ENCODE results near the gene PARP12.

Gene PARP12

DNA sequence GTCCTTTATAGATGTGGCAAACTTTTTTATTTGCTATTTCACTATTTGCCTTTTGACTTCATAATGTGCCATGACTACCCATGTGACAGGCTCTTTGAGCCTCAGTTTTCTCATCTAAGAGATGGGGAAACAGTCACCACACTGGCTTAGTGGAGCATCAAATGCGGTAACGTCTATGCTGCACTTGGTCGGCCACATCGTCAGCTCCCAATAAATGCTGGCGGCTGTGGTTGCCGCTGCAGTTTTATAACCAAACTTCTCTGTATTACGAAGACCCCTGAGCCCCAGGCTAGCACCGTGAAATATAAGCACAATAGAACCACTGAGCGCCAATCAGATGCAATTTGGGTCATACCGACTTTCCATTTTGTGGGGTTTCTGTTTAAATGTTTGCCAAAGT is 56.2 kb downstream of the PARP12 start:
- no peaks in the 10 kb centered on the region for H3K4me1 ChIP-seq (ENCODE audit: control insufficient read depth, insufficient read depth, low read length)
- no peak overlapping the region for H3K9ac ChIP-seq (ENCODE audit: low read depth, low read length)
- no peak overlapping the region for H3K4me3 ChIP-seq (ENCODE audit: low read depth, low read length)
- H3K27me3 ChIP-seq (ENCODE audit: control insufficient read depth, insufficient read depth, low read length), result no peaks in the 10 kb centered on the region
- H3K36me3 ChIP-seq (ENCODE audit: control insufficient read depth, insufficient read depth, low read length), result no peaks in the 10 kb centered on the region
- no peaks in the 10 kb centered on the region for H3K9me3 ChIP-seq (ENCODE audit: control insufficient read depth, insufficient read depth, low read length)

GRCh38 chr7:140005754-140006503 is 56.8 kb downstream of the PARP12 start:
- no peak overlapping the region for H3K4me3 ChIP-seq (ENCODE audit: low read depth, low read length)
- no peaks in the 10 kb centered on the region for H3K9me3 ChIP-seq (ENCODE audit: control insufficient read depth, insufficient read depth, low read length)
- H3K27me3 ChIP-seq (ENCODE audit: control insufficient read depth, insufficient read depth, low read length), result no peaks in the 10 kb centered on the region
- H3K4me1 ChIP-seq (ENCODE audit: control insufficient read depth, insufficient read depth, low read length), result no peaks in the 10 kb centered on the region
- no peak overlapping the region for H3K9ac ChIP-seq (ENCODE audit: low read depth, low read length)
- no peaks in the 10 kb centered on the region for H3K36me3 ChIP-seq (ENCODE audit: control insufficient read depth, insufficient read depth, low read length)

GRCh38 chr7:140005341-140005740 is 57.4 kb downstream of the PARP12 start:
- Histone ChIP-seq H3K4me3 (ENCODE audit: low read depth, low read length) (no peak overlapping the region), H3K9me3 (ENCODE audit: control insufficient read depth, insufficient read depth, low read length) (no peaks in the 10 kb centered on the region), H3K27me3 (ENCODE audit: control insufficient read depth, insufficient read depth, low read length) (no peaks in the 10 kb centered on the region), H3K9ac (ENCODE audit: low read depth, low read length) (no peak overlapping the region), H3K4me1 (ENCODE audit: control insufficient read depth, insufficient read depth, low read length) (no peaks in the 10 kb centered on the region), H3K36me3 (ENCODE audit: control insufficient read depth, insufficient read depth, low read length) (no peaks in the 10 kb centered on the region)

- no peaks in the 10 kb centered on the region for H3K36me3 ChIP-seq (ENCODE audit: control insufficient read depth, insufficient read depth, low read length)
- no peaks in the 10 kb centered on the region for H3K4me1 ChIP-seq (ENCODE audit: control insufficient read depth, insufficient read depth, low read length)
- H3K27me3 ChIP-seq (ENCODE audit: control insufficient read depth, insufficient read depth, low read length), result no peaks in the 10 kb centered on the region
- H3K9me3 ChIP-seq (ENCODE audit: control insufficient read depth, insufficient read depth, low read length), result no peaks in the 10 kb centered on the region
- H3K9ac ChIP-seq (ENCODE audit: low read depth, low read length), result no peak overlapping the region
- H3K4me3 ChIP-seq (ENCODE audit: low read depth, low read length), result no peak overlapping the region
Observed at GRCh38 chr7:140004672-140005071, 58.1 kb downstream of the PARP12 start.

DNA sequence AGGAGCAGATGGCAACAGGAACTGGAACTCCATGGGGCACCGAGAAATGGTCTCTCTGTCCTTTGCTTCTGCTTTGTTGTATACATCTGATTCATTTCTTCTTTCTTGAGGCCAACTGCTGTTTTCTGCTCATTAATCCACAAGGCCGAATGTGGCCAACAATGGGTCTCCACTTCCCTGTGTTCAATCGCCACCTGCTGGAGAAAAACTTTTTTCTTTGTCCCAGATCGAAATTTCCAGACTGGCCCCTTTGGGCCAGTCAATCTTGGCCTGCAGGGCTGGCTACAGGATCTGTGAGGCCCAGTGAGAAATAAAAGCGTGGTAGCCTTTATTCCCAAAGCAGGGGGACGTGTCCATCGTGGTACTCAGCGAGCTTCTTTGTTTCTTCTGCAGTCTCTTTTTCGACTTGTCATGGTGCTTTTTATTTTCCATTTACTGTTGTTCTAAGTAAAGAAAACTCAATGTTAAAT is 58.8 kb downstream of the PARP12 start:
- H3K4me1 ChIP-seq (ENCODE audit: control insufficient read depth, insufficient read depth, low read length), result no peaks in the 10 kb centered on the region
- H3K4me3 ChIP-seq (ENCODE audit: low read depth, low read length), result no peak overlapping the region
- H3K27me3 ChIP-seq (ENCODE audit: control insufficient read depth, insufficient read depth, low read length), result no peaks in the 10 kb centered on the region
- no peaks in the 10 kb centered on the region for H3K36me3 ChIP-seq (ENCODE audit: control insufficient read depth, insufficient read depth, low read length)
- no peak overlapping the region for H3K9ac ChIP-seq (ENCODE audit: low read depth, low read length)
- no peaks in the 10 kb centered on the region for H3K9me3 ChIP-seq (ENCODE audit: control insufficient read depth, insufficient read depth, low read length)

DNA sequence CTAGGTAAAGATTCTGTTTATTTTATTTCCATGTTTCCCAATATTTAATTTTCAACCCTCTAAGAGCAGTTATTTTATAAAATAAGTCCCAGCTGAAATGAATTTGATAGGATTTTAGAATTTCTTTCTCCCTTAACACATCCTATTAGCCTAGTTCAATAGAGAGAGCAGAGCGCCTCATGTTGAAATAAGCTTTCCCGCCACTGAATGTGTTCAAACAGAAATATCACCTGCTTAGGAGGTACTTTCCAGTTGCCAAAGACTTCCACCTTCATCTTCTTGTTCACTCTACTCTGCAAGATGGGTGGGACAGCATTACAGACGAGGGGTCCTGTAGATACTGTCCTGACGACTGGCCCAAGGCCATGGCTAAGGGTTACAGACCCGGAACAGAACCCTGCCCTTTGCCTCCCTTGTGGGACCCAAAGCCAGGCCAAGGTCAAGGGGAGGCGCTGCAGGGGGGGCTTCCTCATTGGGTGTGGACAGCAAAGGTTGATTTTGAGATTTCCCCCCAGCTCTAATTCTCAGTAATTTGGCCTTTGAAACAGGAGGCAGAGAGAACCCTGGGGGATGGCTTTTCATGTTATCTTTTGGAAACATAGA is 62.0 kb downstream of the PARP12 start:
- no peak overlapping the region for H3K9ac ChIP-seq (ENCODE audit: low read depth, low read length)
- no peaks in the 10 kb centered on the region for H3K9me3 ChIP-seq (ENCODE audit: control insufficient read depth, insufficient read depth, low read length)
- no peaks in the 10 kb centered on the region for H3K36me3 ChIP-seq (ENCODE audit: control insufficient read depth, insufficient read depth, low read length)
- no peak overlapping the region for H3K4me3 ChIP-seq (ENCODE audit: low read depth, low read length)
- no peaks in the 10 kb centered on the region for H3K27me3 ChIP-seq (ENCODE audit: control insufficient read depth, insufficient read depth, low read length)
- no peaks in the 10 kb centered on the region for H3K4me1 ChIP-seq (ENCODE audit: control insufficient read depth, insufficient read depth, low read length)

DNA sequence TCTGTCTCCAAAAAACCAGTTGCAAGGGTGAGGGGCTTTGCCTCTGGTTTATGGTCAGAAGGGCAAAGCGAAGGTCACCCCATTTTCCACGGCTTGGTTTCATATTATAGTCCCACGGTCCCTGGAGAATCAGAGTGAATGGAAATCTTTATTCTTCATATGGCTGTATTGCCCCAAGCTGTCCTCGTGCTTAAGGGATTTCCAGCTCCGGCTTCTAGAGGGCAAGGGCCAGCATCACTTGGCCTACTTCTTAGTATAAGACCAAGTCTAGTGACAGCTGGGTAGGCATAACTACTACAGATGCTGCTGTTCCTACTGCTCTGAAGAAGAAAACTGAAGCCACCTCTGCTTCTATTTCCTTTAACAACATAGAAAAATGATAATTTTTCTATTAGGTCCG is 63.2 kb downstream of the PARP12 start:
- H3K27me3 ChIP-seq (ENCODE audit: control insufficient read depth, insufficient read depth, low read length), result no peaks in the 10 kb centered on the region
- no peak overlapping the region for H3K9ac ChIP-seq (ENCODE audit: low read depth, low read length)
- no peaks in the 10 kb centered on the region for H3K4me1 ChIP-seq (ENCODE audit: control insufficient read depth, insufficient read depth, low read length)
- no peaks in the 10 kb centered on the region for H3K36me3 ChIP-seq (ENCODE audit: control insufficient read depth, insufficient read depth, low read length)
- no peak overlapping the region for H3K4me3 ChIP-seq (ENCODE audit: low read depth, low read length)
- H3K9me3 ChIP-seq (ENCODE audit: control insufficient read depth, insufficient read depth, low read length), result no peaks in the 10 kb centered on the region

GRCh38 chr7:139998572-139998971 is 64.2 kb downstream of the PARP12 start:
- Histone ChIP-seq H3K9me3 (ENCODE audit: control insufficient read depth, insufficient read depth, low read length) (no peaks in the 10 kb centered on the region), H3K4me1 (ENCODE audit: control insufficient read depth, insufficient read depth, low read length) (no peaks in the 10 kb centered on the region), H3K36me3 (ENCODE audit: control insufficient read depth, insufficient read depth, low read length) (no peaks in the 10 kb centered on the region), H3K9ac (ENCODE audit: low read depth, low read length) (no peak overlapping the region), H3K4me3 (ENCODE audit: low read depth, low read length) (no peak overlapping the region), H3K27me3 (ENCODE audit: control insufficient read depth, insufficient read depth, low read length) (no peaks in the 10 kb centered on the region)

DNA sequence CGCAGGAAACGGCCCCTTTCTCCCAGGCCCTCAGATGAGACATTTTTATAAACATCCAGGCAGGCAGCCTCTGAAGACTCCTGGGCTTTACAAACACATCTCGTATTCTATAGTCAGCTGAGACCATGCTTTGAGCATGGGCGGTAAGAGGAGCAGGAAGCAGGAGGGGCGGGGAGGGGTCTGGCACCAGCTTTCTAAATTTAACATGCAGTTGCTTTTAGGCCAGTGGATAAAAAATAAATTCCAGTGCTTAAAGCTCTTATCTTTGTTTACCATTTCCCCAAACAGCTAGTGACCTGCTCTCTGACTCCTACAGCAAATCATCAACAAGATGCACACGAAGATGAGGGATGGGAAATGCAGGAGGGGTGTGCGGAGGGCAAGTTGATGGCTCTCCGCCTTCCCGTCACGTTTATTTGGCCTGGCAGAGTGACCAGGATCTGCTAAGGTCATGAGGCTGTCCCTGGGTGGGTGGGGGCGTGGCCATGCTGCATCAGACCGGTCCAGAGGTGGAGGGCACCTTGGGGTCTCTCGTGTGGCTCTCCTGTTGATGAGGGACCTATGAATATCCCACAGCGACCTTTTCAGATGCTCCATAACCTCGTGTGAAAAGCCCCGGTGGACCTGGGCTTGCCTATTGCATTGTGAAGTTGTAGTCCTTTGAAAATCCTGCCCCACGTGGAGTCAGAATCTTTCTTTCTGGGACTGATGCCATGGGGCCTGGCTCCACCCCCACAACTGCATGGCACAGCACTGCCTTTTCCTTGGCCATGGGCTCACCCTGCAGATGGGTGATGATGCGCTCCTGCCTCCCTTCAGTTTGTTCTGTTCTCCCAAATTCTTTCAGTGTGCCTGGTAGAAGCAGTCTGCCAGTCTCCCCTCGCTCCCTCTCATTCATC is 67.5 kb downstream of the PARP12 start:
- H3K4me1 ChIP-seq (ENCODE audit: control insufficient read depth, insufficient read depth, low read length), result no peaks in the 10 kb centered on the region
- no peak overlapping the region for H3K9ac ChIP-seq (ENCODE audit: low read depth, low read length)
- no peaks in the 10 kb centered on the region for H3K9me3 ChIP-seq (ENCODE audit: control insufficient read depth, insufficient read depth, low read length)
- no peaks in the 10 kb centered on the region for H3K27me3 ChIP-seq (ENCODE audit: control insufficient read depth, insufficient read depth, low read length)
- H3K4me3 ChIP-seq (ENCODE audit: low read depth, low read length), result no peak overlapping the region
- H3K36me3 ChIP-seq (ENCODE audit: control insufficient read depth, insufficient read depth, low read length), result no peaks in the 10 kb centered on the region

DNA sequence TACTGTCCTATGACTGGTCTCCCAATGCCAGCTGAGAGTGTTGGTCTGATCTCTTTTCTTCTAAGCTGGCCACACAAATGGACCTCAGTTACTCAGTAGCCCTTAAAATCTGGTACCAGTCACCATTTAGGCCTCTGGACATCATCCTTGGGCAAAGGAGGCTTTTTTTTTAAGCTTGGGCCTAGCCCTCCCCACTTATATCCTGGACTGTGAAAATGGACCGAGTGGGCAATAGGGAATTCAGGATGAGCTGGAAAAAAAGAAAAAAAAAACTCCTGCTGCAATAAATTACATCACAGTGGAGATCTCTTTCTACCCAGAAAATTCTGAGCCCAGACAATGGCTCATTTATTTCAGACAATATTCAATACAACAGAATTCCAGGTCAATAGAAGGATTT is 68.4 kb downstream of the PARP12 start:
- Histone ChIP-seq H3K36me3 (ENCODE audit: control insufficient read depth, insufficient read depth, low read length) (no peaks in the 10 kb centered on the region), H3K4me1 (ENCODE audit: control insufficient read depth, insufficient read depth, low read length) (no peaks in the 10 kb centered on the region), H3K4me3 (ENCODE audit: low read depth, low read length) (no peak overlapping the region), H3K27me3 (ENCODE audit: control insufficient read depth, insufficient read depth, low read length) (no peaks in the 10 kb centered on the region), H3K9me3 (ENCODE audit: control insufficient read depth, insufficient read depth, low read length) (no peaks in the 10 kb centered on the region), H3K9ac (ENCODE audit: low read depth, low read length) (no peak overlapping the region)

DNA sequence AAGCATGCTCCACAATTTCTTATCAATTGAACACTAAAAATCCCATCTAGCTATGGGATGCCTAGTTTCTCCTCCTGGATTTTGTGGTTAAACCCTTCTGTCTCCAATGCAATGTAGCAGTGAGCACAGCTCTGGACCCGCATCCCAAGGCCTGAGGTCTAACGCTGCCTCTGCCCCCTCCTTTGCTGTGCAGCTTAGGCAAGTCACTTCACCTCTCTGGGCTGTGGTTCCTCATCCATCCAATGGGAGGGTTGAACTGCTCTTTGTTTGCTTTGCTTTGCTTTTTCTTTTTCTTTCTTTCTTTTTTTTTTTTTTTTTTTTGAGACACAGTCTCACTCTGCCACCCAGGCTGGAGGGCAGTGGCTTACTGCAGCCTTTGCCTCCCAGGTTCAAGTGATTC is 69.2 kb downstream of the PARP12 start:
- Histone ChIP-seq H3K4me3 (ENCODE audit: low read depth, low read length) (no peak overlapping the region), H3K4me1 (ENCODE audit: control insufficient read depth, insufficient read depth, low read length) (no peaks in the 10 kb centered on the region), H3K27me3 (ENCODE audit: control insufficient read depth, insufficient read depth, low read length) (no peaks in the 10 kb centered on the region), H3K36me3 (ENCODE audit: control insufficient read depth, insufficient read depth, low read length) (no peaks in the 10 kb centered on the region), H3K9me3 (ENCODE audit: control insufficient read depth, insufficient read depth, low read length) (no peaks in the 10 kb centered on the region), H3K9ac (ENCODE audit: low read depth, low read length) (no peak overlapping the region)

Measured in iPS-15b (cell line).